HepG2 (cell line): Measurements from ENCODE around the gene SNED1. TPM values are rescaled to one million over a fixed set of nuclear protein-coding genes. Genes with fewer than 3 reads are reported as not detected.

Source experiments
- ARID4A ChIP-seq: sonication (generic); formaldehyde crosslinking; IDR thresholded peaks from 2 replicates; pipeline ENCODE4 v1.5.0; 2020; ENCODE audit warnings: mild to moderate bottlenecking, missing genetic modification reagents, borderline replicate concordance
- BCL6 ChIP-seq: IDR thresholded peaks from 2 replicates; pipeline ENCODE4 v1.6.1; 2016; ENCODE audit warnings: missing genetic modification reagents, missing compliant biosample characterization
- GPBP1L1 ChIP-seq: sonication (generic); formaldehyde crosslinking; IDR thresholded peaks from 2 replicates; pipeline ENCODE4 v1.5.0; 2020; ENCODE audit warnings: mild to moderate bottlenecking, missing genetic modification reagents
- IKZF1 ChIP-seq: fragments of 450-650 bp; IDR thresholded peaks from 2 replicates; pipeline ENCODE4 v1.7.1; 2016
- MXI1 ChIP-seq: IDR thresholded peaks from 3 replicates; pipeline ENCODE4 v1.6.1; 2012; ENCODE audit warnings: low read depth, low read length, inconsistent platforms, borderline replicate concordance
- NFIC ChIP-seq: IDR thresholded peaks from 2 replicates; pipeline ENCODE4 v1.6.1; 2012; ENCODE audit warnings: mild to moderate bottlenecking, low read length, inconsistent platforms
- PHF20 ChIP-seq: sonication (generic); formaldehyde crosslinking; IDR thresholded peaks from 2 replicates; pipeline ENCODE4 v1.5.0; 2020; ENCODE audit warnings: mild to moderate bottlenecking, missing genetic modification reagents
- POGZ ChIP-seq: sonication (generic); formaldehyde crosslinking; IDR thresholded peaks from 2 replicates; pipeline ENCODE4 v1.4.0; 2020; ENCODE audit warnings: mild to moderate bottlenecking, missing genetic modification reagents
- SUZ12 ChIP-seq: fragments of 150-350 bp; IDR thresholded peaks from 2 replicates; pipeline ENCODE4 v1.6.1; 2014; ENCODE audit warnings: low read depth, low read length
- TEF ChIP-seq: sonication (generic); formaldehyde crosslinking; IDR thresholded peaks from 2 replicates; pipeline ENCODE4 v1.5.0; 2020; ENCODE audit warnings: missing genetic modification reagents
- TSC22D2 ChIP-seq: sonication (generic); formaldehyde crosslinking; IDR thresholded peaks from 2 replicates; pipeline ENCODE4 v1.5.1; 2020; ENCODE audit warnings: missing genetic modification reagents, mild to moderate bottlenecking, borderline replicate concordance
- ZBTB34 ChIP-seq: sonication (generic); formaldehyde crosslinking; IDR thresholded peaks from 2 replicates; pipeline ENCODE4 v1.8.0; 2022; ENCODE audit warnings: mild to moderate bottlenecking, missing genetic modification reagents
- ZNF143 ChIP-seq: sonication (generic); formaldehyde crosslinking; IDR thresholded peaks from 2 replicates; pipeline ENCODE4 v1.4.0; 2020; ENCODE audit warnings: missing genetic modification reagents
- ZNF605 ChIP-seq: sonication (generic); formaldehyde crosslinking; IDR thresholded peaks from 2 replicates; pipeline ENCODE4 v1.8.0; 2022; ENCODE audit warnings: mild to moderate bottlenecking, missing genetic modification reagents
- ZNF619 ChIP-seq: sonication (generic); formaldehyde crosslinking; IDR thresholded peaks from 2 replicates; pipeline ENCODE4 v1.4.0; 2020; ENCODE audit warnings: mild to moderate bottlenecking, missing genetic modification reagents
- ZNF777 ChIP-seq: sonication (generic); formaldehyde crosslinking; IDR thresholded peaks from 2 replicates; pipeline ENCODE4 v1.4.0; 2020; ENCODE audit warnings: missing genetic modification reagents
- ZSCAN31 ChIP-seq: sonication (generic); formaldehyde crosslinking; IDR thresholded peaks from 2 replicates; pipeline ENCODE4 v1.5.0; 2020; ENCODE audit warnings: low read depth, mild to moderate bottlenecking, missing genetic modification reagents
- ZUFSP ChIP-seq: sonication (generic); formaldehyde crosslinking; IDR thresholded peaks from 2 replicates; pipeline ENCODE4 v1.9.0; 2021; ENCODE audit warnings: missing genetic modification reagents, mild to moderate bottlenecking, borderline replicate concordance
- polyA plus RNA-seq, 8 experiments: library from polyadenylated mRNA; depleted of rRNA in 3 of 8; stranded (reverse) in 7 of 8; unstranded in 1 of 8; fragments of >200 nt; fragmentation: Illumina TruSeq in 4 of 8; extraction: Trizol in 4 of 8; gene quantifications; 2 replicates each; pipeline versions ENCODE4 v1.2.1 to v1.2.3, GENCODE V29; 2011 to 2016; ENCODE audit warnings: low read depth in 4 of 8, missing spikeins in 1 of 8, mixed read lengths in 1 of 8; ENCODE audit not compliant: insufficient read depth in 1 of 8
- total RNA-seq, 5 experiments: library from RNA; depleted of rRNA; stranded (reverse); fragments of >200 nt; fragmentation: Illumina TruSeq; extraction: Trizol; gene quantifications; 2 replicates each; pipeline ENCODE4 v1.2.3, GENCODE V29; 2016; ENCODE audit warnings: low read depth in 1 of 5
- TF ChIP-seq, protein P1 (sequence below): sonication (generic); formaldehyde crosslinking; IDR thresholded peaks from 2 replicates; pipeline ENCODE4 v1.8.0; 2022; ENCODE audit warnings: missing genetic modification reagents, mild to moderate bottlenecking, inconsistent platforms, borderline replicate concordance
- TF ChIP-seq, protein P2 (sequence below): sonication (generic); formaldehyde crosslinking; IDR thresholded peaks from 2 replicates; pipeline ENCODE4 v1.5.1; 2020; ENCODE audit warnings: mild to moderate bottlenecking, missing genetic modification reagents, moderate library complexity

The SNED1 gene
- total and polyA plus RNA-seq, 2 of the 13 experiments (the other 11 are each of a cell fraction or from before 2014, with no cell fraction given), result 0.15 to 0.65 TPM

DNA sequence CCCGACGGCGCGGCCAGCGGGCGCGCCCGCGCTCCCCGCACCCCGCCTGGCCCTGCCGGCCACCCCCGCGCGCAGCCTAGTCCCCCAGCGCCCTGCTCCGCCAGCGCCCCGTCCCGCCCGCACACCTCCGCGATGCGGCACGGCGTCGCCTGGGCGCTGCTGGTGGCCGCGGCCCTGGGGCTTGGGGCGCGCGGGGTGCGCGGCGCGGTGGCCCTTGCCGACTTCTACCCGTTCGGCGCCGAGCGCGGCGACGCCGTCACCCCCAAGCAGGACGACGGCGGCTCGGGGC is 232 bp downstream of the SNED1 start (continued):
- TF ChIP-seq SUZ12 (no peak), IKZF1 (no peak), PHF20 (CRISPR knock-in tag) (no peak), ZNF619 (CRISPR knock-in tag) (no peak), ZSCAN31 (CRISPR knock-in tag) (0 out of 2 replicates have a peak, but pooled peaks have one; percentile 11), TEF (CRISPR knock-in tag) (no peak), ARID4A (no peak), ZUFSP (CRISPR knock-in tag) (no peak), MXI1 (no peak), ZNF143 (CRISPR knock-in tag) (no peak), ZBTB34 (no peak), TSC22D2 (CRISPR knock-in tag) (no peak), BCL6 (no peak), ZNF777 (CRISPR knock-in tag) (peak; percentile 91), GPBP1L1 (CRISPR knock-in tag) (no peak), POGZ (CRISPR knock-in tag) (no peak), NFIC (no peak), ZNF605 (CRISPR knock-in tag) (no peak)
- TF ChIP-seq, protein P1, sequence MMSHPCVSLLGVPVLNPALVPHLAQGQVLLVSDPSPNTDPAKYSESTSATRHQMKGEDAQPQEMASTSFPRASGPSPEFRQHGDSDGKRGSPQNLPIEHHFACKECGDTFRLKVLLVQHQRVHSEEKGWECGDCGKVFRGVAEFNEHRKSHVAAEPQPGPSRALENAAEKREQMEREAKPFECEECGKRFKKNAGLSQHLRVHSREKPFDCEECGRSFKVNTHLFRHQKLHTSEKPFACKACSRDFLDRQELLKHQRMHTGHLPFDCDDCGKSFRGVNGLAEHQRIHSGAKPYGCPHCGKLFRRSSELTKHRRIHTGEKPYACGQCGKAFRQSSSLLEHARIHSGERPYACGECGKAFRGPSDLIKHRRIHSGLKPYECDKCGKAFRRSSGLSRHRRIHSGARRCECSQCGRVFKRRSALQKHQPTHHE, result no peak
- TF ChIP-seq, protein P2, sequence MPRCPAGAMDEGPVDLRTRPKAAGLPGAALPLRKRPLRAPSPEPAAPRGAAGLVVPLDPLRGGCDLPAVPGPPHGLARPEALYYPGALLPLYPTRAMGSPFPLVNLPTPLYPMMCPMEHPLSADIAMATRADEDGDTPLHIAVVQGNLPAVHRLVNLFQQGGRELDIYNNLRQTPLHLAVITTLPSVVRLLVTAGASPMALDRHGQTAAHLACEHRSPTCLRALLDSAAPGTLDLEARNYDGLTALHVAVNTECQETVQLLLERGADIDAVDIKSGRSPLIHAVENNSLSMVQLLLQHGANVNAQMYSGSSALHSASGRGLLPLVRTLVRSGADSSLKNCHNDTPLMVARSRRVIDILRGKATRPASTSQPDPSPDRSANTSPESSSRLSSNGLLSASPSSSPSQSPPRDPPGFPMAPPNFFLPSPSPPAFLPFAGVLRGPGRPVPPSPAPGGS (CRISPR knock-in tag), result no peak
